ENCODE data around the gene LY86. TPM values are rescaled to one million over a fixed set of nuclear protein-coding genes. Genes with fewer than 3 reads are reported as not detected.

Gene LY86
- 1 to 10 TPM; 1.2 to 1.7 TPM for total RNA-seq

DNA sequence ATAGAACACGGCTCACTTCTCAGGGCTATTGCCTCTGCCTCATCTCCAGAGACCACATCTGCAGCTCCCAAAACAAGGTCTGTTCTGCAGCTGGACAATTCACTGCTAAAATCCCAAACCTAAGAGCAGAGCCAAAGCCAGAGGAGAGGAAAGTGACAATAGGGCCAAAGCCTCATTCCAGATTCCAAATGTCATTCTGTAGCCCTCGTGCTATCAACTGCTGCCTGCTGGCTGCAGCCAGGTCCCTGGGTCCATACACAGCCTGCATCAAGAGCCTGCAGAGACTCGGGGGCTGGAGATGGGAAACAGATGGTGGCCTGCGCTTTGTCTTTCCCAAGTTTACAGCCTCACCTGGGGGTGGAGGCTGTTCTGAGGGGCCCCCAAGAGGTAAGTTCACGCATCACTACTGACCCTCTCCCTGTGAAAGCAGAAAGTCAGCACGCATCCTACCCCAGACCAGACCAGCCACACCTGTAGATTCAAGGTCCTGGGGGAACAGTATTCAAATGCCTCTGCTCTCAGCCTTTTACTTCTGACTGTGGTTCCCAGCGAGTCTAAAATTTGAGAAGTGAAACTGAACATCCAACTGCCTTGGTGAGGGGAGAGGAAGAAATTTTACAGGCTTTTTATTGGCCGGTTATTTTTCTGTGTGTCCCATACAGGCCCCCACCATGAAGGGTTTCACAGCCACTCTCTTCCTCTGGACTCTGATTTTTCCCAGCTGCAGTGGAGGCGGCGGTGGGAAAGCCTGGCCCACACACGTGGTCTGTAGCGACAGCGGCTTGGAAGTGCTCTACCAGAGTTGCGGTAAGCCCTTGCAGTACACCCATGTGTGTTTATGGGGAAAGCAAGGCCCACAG, at the start of gene LY86:
Gene LY86 (plus strand): TSS at position 657 of the 860 bp plus-strand sequence. CDS start 15 bp downstream, at position 672.
- Mint-ChIP-seq H3K4me3 (peak within 1 kb of the TSS; percentile 46), H3K27ac (peak within 1 kb of the TSS; percentile 83), H3K4me1 (peaks cover 62% of the 10 kb centered on the region), H3K36me3 (peaks cover 18% of the 10 kb centered on the region), H3K27me3 (no peaks in the 10 kb centered on the region), H3K9me3 (ENCODE audit: low read depth) (peaks cover 2% of the 10 kb centered on the region)
- CTCF ChIA-PET: interaction anchor here (1.0 kb wide), 1 partner anchor 89 kb away, joined by 3 read pairs; no protein-coding TSS in a partner anchor
- DNase-seq: no peak
- ATAC-seq: peak; percentile 52

DNA sequence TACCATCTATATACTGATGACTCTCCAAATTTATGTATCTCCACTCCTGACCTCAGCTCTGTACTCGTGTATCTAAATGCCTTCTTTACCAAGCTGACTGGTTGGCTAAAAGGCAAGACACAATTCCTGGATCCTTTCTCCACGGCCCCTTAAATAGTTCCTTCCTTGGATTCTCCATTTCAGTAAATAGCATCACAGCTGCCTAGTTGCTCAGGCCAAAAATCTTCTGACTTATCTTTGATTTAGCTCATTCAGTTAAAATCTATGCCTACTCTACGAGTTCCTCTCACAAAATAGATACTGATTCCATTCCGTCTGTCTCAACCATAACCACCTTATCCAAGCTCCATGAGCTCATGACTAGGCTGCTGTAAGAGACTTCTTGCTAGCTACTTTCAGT, 49.5 kb upstream of the LY86 start:
- Mint-ChIP-seq H3K4me3 (no peak overlapping the region), H3K9me3 (ENCODE audit: low read depth) (no peaks in the 10 kb centered on the region), H3K27ac (no peak overlapping the region), H3K4me1 (peaks cover 4% of the 10 kb centered on the region), H3K36me3 (no peaks in the 10 kb centered on the region), H3K27me3 (peaks cover 74% of the 10 kb centered on the region)
- ATAC-seq (no peak), DNase-seq (no peak)
- CTCF ChIA-PET: interaction anchor here (1.4 to 2.9 kb wide), 2 partner anchors 8 to 11 kb away, joined by 4 to 9 read pairs; no protein-coding TSS in a partner anchor

DNA sequence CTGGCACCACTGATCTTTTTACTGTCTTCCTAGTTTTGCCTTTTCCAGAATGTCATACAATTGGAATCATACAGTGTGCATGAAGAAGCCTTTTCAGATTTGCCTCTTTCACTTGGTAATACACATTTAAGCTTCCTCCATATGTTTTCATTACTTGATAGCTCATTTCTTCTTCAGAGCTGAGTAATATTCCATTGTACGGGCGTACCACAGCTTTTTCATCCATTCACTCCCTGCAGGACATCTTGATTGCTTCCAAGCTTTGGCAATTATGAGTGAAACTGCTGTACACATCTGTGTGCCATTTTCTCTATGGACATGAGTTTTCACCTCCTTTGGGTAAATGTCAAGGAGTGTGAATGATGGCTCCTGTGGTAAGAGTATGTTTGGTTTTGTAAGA, 46.2 kb upstream of the LY86 start:
- peaks cover 12% of the 10 kb centered on the region for H3K4me1 Mint-ChIP-seq
- DNase-seq (no peak), ATAC-seq (no peak)
- H3K27ac Mint-ChIP-seq: no peak overlapping the region
- peaks cover 87% of the 10 kb centered on the region for H3K27me3 Mint-ChIP-seq
- peaks cover 2% of the 10 kb centered on the region for H3K36me3 Mint-ChIP-seq
- no peak overlapping the region for H3K4me3 Mint-ChIP-seq
- CTCF ChIA-PET: no interaction called here
- H3K9me3 Mint-ChIP-seq (ENCODE audit: low read depth): no peaks in the 10 kb centered on the region

DNA sequence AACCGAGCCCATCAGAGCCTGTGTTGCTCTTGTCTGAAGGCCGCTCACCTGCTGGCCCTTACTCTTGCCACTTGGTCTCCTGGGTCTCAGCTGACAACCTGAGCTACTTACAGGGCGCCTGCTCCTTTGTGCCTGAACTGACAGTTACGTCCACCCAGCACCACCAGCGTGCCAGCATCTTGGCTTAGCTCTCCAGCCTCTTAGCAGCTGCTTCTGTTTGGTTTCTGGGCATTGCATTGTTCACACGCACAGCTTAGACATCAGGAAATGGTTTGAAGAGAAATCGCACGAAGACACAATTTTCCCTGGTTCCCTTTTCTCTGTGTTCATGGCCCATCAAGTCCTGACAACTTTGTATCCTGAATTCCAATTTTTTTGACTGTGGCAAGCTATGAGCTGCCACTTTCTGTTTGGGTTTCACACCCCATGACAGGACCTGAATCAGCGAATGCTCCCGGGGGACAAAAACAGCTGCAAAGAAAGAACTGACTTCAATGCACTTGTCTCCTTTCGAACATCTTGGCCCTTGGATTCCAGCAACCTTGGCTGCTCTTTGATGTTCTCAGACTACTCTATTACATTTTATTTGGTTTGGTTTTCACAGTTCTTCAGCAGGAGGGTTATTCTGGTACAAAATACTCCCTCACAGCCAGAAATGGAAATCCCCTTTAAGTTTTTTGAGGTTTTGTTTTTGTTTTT, 45.2 kb upstream of the LY86 start:
- ATAC-seq (no peak), DNase-seq (no peak)
- Mint-ChIP-seq H3K4me1 (peaks cover 12% of the 10 kb centered on the region), H3K27me3 (peaks cover 93% of the 10 kb centered on the region), H3K4me3 (no peak overlapping the region), H3K36me3 (peaks cover 2% of the 10 kb centered on the region), H3K27ac (no peak overlapping the region), H3K9me3 (ENCODE audit: low read depth) (no peaks in the 10 kb centered on the region)
- CTCF ChIA-PET: no interaction called here

DNA sequence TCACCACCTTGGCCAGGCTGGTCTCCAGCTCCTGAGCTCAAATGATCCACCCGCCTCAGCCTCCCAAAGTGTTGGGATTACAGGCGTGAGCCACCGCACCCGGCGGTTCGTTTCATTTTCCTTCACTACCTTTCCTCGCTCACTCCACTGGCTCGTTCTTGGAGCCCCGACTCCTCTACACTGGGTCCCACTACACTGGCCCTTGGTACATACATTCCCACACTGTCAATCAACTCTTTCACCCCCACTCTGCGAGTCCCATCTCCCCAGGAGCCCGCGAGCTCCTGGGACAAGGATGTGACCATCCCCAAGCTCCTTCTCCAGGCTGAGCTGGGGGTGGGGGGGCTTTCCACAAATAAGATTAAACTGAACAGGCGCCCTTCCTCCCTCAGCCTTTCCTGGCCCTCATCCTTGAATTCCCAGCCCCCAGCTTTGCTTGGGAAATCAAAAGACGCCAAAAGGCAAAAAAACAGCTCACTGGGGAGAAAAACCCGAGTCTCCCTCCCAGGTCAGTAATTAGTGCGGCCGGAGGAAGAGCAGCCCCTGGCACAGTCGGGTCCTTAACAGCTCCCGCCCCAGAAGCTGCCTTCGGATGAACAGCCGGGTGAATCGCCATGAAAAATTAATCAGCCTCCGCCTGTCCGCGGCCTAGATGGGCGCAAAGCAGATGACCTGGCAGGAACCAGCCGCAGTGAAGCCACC, 42.8 kb upstream of the LY86 start:
- CTCF ChIA-PET: interaction anchor here (0.9 to 3.3 kb wide), 15 partner anchors 9 to 1243 kb away, joined by 3 to 28 read pairs (median 5); no protein-coding TSS in a partner anchor
- peaks cover 93% of the 10 kb centered on the region for H3K27me3 Mint-ChIP-seq
- H3K4me1 Mint-ChIP-seq: peaks cover 12% of the 10 kb centered on the region
- ATAC-seq (no peak), DNase-seq (no peak)
- H3K9me3 Mint-ChIP-seq (ENCODE audit: low read depth): no peaks in the 10 kb centered on the region
- H3K27ac Mint-ChIP-seq: no peak overlapping the region
- peaks cover 2% of the 10 kb centered on the region for H3K36me3 Mint-ChIP-seq
- H3K4me3 Mint-ChIP-seq: no peak overlapping the region

DNA sequence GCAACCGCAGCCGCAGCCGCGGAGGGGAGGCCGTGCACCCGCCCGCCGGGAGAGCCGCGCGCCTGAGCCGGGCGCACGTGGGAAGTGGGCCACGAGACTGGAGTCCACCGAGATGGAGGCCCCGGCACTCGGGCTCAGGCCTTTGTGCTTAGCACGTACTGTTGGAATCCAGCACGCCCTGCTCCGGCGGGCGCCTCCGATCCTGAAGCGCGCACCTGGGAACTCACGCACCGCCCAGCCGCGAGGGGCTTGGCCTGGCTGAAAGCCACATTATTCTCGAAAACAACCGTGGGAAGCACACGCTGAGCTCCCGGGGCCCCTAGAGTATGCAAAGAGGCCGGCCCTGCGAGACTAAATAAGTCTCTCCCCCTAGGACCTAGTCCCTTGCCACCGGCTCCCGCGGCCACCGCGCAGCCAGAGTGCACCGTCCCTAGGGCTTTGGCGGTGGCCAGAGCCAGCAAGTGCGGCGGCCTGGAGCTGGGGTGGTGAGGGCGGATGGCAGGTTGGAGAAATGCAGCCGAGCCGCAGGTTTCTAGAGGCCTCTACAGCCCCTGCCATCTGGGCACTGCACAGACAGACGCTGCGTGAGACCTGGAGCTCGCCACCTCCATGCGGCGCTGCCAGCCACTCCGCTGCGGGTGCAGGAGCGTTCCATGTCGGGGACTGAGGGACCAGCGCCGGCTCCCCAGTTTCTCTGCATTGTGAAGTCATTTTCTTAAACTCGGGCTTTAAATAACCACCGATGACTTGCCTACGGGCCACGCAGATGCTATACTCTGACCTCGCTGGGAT, 42.0 kb upstream of the LY86 start:
- peak; percentile 63 for ATAC-seq
- Mint-ChIP-seq H3K36me3 (peaks cover 2% of the 10 kb centered on the region), H3K9me3 (ENCODE audit: low read depth) (no peaks in the 10 kb centered on the region), H3K4me1 (peaks cover 12% of the 10 kb centered on the region), H3K27ac (no peak overlapping the region), H3K4me3 (peak overlapping the region; percentile 34), H3K27me3 (peaks cover 87% of the 10 kb centered on the region)
- no peak for DNase-seq
- CTCF ChIA-PET: interaction anchor here (0.8 to 3.3 kb wide), 31 partner anchors 8 to 1244 kb away, joined by 3 to 28 read pairs (median 5); no protein-coding TSS in a partner anchor

DNA sequence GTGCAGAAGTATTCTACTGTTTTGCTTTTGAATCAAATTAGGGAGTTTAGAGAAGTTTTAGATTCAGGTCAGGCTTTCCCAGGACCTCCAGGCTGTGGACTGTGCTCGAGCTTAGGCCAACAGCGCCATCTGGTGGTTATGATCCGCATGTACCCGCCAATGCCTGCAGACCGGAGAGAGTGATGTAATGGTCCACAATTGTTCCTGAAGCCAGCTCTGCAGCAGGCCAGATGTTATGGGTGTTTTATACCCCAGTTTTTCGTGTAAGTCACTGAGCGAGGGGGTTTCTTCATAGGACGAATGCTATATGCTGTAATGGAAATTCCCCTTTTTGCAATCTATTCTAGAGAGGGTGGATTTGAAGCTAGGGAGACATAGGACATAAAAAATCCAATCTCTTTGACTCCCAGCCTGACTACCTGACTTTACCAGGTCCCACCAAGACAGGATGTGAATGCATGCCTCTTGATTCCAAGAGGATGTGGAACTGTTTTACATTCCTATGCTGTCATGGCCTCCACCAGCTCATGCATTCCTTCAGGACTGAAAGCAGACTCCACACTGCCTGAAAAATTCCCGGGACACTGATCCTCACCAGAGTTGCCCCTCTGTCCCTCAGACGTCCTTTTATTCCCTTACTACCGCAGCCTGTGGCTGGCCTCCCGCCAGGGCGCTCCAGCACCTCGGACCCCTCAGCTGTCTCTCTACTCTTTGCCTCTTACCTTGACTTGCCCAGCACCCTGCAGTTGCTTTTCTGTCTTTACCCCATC, 41.2 kb upstream of the LY86 start:
- Mint-ChIP-seq H3K9me3 (ENCODE audit: low read depth) (no peaks in the 10 kb centered on the region), H3K36me3 (peaks cover 2% of the 10 kb centered on the region), H3K27me3 (peaks cover 79% of the 10 kb centered on the region), H3K4me3 (peak overlapping the region; percentile 34), H3K27ac (no peak overlapping the region), H3K4me1 (peaks cover 12% of the 10 kb centered on the region)
- ATAC-seq: peak; percentile 97
- CTCF ChIA-PET: interaction anchor here (0.7 to 3.3 kb wide), 33 partner anchors 9 to 1245 kb away, joined by 3 to 28 read pairs (median 5); no protein-coding TSS in a partner anchor
- peak; percentile 88 for DNase-seq

DNA sequence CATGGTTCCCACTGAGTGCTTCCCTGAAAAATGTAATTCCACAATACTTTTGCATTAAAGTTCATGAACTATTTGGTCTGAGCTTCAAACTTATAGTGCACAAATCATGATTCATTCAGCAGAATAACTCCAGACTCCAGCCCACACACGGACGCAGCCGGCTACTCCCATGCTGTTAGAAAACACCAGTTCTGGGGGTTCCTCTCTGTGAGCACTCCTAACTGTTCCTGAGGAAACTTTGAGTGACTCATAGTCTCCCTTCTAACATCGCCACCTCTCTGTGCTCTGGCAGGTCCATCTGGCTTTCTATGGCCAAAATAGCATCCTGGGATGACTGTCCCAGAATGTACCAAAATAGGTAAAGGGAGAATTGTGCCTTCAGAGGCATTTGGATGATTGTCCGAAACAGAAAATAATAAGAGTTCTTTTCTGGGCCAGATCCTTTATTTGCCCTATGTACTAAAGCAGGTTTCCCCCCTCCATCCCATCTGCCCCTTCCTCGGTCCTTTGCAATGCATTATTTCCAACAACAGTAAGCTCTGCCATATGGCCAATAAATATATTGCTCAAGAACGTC, 32.3 kb upstream of the LY86 start:
- Mint-ChIP-seq H3K27me3 (peaks cover 21% of the 10 kb centered on the region), H3K36me3 (peaks cover 5% of the 10 kb centered on the region), H3K9me3 (ENCODE audit: low read depth) (no peaks in the 10 kb centered on the region), H3K27ac (no peak overlapping the region), H3K4me1 (peaks cover 34% of the 10 kb centered on the region), H3K4me3 (no peak overlapping the region)
- DNase-seq (no peak), ATAC-seq (no peak)
- CTCF ChIA-PET: interaction anchor here (0.7 to 4.1 kb wide), 12 partner anchors 9 to 165 kb away, joined by 3 to 28 read pairs (median 4); no protein-coding TSS in a partner anchor

DNA sequence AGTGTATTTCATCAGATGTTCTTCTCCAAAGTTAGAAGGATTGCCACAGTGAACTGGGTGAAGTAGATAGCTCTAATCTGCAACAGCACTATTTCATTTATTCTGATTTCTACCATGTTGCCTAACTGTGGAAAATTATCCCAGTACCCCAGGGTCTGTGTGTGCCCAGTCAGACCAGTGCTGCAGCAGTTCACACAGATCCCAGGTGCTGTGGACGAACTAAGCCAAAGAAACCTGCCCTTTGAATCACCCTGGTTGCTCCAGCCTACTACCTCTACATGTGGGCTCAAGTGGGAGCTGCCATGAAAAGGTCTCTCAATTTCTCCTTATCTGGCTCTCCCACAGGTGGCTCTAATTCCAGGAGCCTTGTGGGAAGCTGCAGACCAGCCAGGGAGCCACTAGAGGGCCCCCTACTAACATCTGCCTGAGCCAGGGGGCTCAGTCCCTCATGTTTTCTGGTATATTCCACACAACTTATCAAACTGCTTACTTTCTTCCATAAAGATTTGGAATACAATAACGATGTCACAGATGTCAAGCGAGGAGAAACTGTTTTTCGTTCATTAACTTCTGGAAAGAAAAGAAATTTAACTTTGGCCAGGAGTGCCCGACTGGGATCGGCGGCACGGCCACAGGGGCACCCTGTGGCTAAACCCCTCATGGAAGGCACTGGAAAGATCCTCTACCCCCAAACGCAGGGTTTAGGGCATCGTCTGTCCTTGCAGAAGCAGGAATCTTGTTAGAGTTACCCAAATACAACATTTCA, 31.6 kb upstream of the LY86 start:
- peak; percentile 64 for DNase-seq

DNA sequence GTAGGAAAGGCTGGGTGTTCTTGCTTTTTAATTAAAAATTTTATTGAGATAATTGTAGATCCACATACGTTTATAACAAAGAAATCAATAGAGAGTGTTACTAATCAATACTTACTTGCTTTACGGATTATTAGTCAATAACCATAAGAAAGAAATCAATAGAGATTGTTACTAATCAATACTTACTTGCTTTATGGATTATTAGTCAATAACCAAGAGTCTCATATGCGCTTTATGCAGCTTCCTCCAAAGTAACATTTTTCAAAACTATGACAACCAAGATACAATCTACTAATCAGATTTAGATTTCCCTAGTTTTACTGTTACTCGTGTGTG, 31.0 kb upstream of the LY86 start:
- CTCF ChIA-PET: interaction anchor here (1.1 to 4.1 kb wide), 9 partner anchors 10 to 164 kb away, joined by 3 to 28 read pairs (median 4); no protein-coding TSS in a partner anchor
- peaks cover 21% of the 10 kb centered on the region for H3K27me3 Mint-ChIP-seq
- H3K4me1 Mint-ChIP-seq: peaks cover 39% of the 10 kb centered on the region
- no peak overlapping the region for H3K4me3 Mint-ChIP-seq
- H3K27ac Mint-ChIP-seq: no peak overlapping the region
- ATAC-seq: no peak
- H3K36me3 Mint-ChIP-seq: peaks cover 10% of the 10 kb centered on the region
- no peaks in the 10 kb centered on the region for H3K9me3 Mint-ChIP-seq (ENCODE audit: low read depth)
- no peak for DNase-seq

More for the DNA sequence above, 31.6 kb upstream of the LY86 start:
- Mint-ChIP-seq H3K4me3 (no peak overlapping the region), H3K27me3 (peaks cover 21% of the 10 kb centered on the region), H3K36me3 (peaks cover 6% of the 10 kb centered on the region), H3K4me1 (peaks cover 39% of the 10 kb centered on the region), H3K27ac (no peak overlapping the region), H3K9me3 (ENCODE audit: low read depth) (no peaks in the 10 kb centered on the region)
- CTCF ChIA-PET: interaction anchor here (0.7 to 4.1 kb wide), 13 partner anchors 9 to 164 kb away, joined by 3 to 28 read pairs (median 4); no protein-coding TSS in a partner anchor
- peak; percentile 73 for ATAC-seq

DNA sequence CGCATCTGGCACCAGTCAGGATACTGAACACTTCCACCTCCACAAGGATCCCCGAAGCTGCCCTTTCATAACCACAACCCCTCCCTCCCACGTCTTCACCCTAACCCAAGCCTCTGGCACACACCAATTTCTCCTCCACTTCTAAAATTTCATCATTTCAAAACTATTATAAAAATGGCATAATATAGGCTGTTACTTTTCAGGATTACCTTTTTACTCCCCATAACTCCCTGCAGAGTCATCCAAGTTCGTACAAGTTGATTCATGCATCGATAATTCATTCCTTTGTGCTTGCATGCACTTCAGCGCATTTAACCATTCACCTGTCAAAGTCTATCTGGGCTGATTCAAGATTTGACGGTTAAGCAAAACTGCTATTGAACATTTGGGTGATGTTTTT, 30.6 kb upstream of the LY86 start:
- peaks cover 19% of the 10 kb centered on the region for H3K27me3 Mint-ChIP-seq
- H3K4me3 Mint-ChIP-seq: no peak overlapping the region
- CTCF ChIA-PET: interaction anchor here (1.1 to 4.1 kb wide), 7 partner anchors 10 to 119 kb away, joined by 3 to 28 read pairs (median 4); no protein-coding TSS in a partner anchor
- ATAC-seq (no peak), DNase-seq (no peak)
- H3K36me3 Mint-ChIP-seq: peaks cover 12% of the 10 kb centered on the region
- H3K9me3 Mint-ChIP-seq (ENCODE audit: low read depth): no peaks in the 10 kb centered on the region
- no peak overlapping the region for H3K27ac Mint-ChIP-seq
- peaks cover 39% of the 10 kb centered on the region for H3K4me1 Mint-ChIP-seq
